HG02763 (cell line): ENCODE results near the gene OR6B1.
"Not testable (repeated sequence)": the region's sequence is repeated elsewhere in the genome, so short reads cannot be mapped to it uniquely, and the experiment has no call there.

Experiments used
- ATAC-seq: cut with Tn5 transposase; IDR thresholded peaks from one replicate; pipeline ENCODE4 v1.9.1; 2021; ENCODE audit warnings: mild to moderate bottlenecking, moderate library complexity; ENCODE audit not compliant: unreplicated experiment

The OR6B1 gene

DNA sequence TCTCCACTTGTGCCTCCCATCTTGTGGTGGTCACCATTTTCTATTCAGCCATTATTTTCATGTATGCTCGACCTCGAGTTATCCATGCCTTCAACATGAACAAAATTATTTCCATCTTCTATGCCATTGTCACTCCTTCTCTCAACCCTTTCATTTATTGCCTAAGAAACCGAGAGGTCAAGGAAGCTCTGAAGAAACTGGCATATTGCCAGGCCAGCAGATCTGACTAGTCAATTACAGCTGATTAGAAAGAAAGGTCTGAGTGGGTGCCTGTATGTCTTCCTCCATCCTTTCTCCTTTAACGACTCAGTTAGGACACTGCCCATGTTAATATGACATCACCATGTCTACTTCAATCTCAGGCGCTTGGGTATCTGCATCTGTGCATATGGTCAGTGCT lies 4.6 kb downstream of the OR6B1 start:
- no peak for ATAC-seq

DNA sequence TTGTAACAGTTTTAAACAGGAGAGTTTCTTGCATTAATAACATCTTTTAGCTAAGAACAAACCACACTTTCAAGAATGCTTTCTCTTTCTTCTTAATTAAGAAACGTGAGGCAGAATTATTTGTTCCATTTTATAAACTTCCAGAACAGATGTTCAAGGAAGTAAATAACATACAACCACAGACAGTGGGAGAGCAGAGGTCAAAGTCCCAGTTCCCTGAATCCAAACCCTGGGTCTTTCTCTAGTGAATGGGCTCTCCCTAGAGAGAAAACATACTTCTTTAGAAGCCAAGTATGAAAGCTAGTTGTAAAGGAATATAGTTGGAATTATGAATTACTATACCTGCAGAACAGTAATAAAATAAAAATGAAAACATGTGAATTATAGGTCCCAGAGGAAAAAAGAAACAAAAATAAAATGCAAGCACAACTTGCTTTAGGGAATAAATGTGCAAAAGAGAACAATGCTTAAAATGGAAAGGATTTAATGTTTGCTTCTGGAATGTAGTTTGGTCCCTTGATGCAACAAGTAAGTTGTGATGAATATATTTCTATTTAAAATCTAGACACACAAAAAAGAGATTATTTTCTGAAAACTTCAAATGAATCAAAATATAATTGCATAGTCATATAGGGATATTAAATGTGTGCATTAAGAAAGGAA lies 6.0 kb downstream of the OR6B1 start:
- no peak for ATAC-seq

DNA sequence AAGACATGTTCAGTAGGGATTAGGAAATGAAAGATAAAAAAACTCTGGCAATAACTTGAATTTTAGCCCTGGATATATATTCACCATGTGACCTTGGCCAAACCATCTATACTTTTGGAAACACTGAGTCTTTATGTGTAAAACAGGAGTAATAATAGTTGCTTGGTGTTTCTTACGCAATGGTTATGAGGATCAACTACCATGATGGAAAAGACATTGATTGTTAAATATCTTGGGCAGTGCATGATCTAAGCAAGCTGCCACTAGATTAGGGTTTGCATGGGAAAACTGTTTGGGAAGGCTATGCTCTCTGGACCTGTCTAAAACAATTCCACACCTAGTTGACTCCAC lies 6.5 kb downstream of the OR6B1 start:
- no peak for ATAC-seq

DNA sequence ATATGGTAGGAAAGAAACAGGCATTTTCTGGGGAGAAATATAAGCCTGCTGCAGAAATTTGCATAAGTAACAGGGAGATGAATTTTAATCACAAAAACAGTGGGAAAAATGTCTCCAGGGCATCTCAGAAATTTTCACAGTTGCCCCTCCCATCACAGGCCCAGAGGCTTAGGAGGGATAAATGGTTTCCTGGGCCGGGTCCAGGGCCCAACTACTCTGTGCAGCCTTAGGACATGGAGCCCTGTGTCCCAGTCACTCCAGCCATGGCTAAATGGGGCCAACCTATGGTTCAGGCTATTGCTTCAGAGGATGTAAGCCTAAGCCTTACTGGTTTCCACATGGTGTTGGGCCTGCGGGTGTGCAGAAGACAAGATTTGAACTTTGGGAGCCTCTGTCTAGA lies 9.2 kb downstream of the OR6B1 start:
- ATAC-seq: no peak

DNA sequence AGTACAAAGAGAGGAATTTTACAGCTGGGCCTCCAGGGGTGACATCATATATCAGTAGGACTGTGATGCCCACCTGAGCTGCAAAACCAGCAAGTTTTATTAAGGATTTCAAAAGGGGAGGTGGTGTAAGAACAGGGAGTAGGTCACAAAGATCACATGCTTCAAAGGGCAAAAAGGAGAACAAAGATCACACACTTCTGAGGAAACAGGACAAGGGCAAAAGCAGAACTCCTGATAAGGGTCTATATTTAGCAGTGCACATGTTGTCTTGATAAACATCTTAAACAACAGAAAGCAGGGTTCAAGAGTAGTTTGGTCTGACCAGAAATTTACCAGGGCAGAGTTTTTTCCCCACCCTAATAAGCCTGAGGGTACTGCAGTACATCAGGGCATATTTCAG lies 9.9 kb downstream of the OR6B1 start:
- ATAC-seq: not testable (repeated sequence)

DNA sequence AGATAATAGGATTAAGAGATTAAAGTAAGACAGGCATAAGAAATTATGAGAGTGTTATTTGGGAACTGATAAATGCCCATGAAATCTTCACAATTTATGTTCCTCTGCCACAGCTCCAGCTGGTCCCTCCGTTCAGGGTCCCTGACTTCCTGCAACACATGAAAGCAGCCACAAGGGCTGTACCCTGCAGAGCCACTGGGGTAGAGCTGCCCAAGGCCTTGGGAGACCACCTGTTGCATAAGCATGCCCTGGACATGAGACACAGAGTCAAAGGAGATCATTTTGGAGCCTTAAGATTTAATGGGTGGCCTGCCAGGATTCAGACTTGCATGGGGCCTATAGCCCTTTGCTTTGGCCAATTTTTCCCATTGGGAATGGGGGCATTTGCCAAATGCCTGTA lies 10.7 kb downstream of the OR6B1 start:
- ATAC-seq: not testable (repeated sequence)

DNA sequence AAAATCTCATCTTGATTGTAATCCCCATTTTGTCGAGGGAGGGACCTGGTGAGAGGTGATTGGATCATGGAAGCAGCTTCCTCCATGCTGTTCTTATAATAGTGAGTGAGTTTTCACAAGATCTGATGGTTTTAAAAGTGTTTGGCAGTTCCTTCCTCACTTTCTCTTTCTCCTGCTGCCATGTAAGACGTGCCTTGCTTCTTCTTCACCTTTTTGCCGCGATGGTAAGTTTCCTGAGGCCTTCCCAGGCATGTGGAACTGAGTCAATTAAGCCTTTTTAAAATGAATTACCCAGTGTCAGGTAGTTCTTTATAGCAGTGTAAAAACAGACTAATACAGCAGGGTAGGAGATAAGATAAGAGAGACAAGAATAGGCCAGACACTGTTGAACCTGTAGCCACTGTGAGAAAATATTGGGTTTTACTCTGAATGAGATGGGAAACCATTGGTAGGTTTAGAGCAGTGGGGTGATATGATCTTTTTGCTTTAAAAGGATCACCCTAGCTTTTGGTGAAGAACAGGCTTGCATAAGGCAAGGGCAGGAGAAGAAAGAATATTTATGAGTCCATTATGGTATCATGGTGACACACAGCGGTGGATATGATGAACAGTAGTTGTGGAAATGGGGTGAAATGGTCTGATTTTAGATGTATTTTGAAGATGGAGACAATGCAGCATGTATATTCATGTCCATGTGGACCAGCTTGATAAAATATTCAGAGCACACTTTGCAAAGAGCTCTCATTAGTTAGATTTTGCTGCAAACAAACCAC lies 11.5 kb downstream of the OR6B1 start:
- no peak for ATAC-seq

DNA sequence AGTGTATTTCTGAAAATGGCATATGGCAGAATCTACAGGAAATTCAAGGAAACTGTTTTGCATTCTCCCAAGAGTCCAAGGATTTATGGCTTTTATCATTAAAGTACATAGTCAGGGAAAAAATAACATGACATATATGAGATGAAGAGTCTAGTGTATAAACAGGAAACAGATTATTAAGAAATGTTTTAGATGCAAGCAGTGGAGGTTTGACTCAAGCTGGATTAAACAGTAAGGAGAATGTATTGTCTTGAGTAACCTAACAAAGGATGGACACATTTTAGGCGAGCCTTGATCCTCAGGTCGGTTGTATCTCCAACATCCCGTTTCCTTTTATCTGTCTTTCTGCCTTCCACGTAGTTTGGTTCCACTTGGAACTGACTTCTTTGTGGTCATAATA lies 17.9 kb downstream of the OR6B1 start:
- no peak for ATAC-seq

DNA sequence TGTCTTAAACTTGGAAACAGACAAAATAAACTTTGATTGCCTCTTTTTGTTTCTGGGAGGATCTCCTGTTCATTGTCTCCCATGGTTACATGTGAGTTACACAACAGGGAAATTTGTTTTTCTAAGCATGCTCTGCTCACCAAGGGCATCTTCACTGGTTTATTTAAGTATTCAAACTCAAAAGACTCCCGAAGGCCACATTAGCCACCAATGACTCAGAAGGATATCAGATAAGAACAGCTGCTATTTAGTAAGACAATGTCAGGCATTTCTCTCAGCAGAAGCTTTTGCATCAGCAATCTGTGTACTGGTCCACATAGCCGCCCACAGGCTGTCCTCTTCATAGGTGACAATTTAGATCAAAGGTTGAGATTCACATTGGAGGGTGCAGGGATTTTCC lies 19.3 kb downstream of the OR6B1 start:
- ATAC-seq: no peak

DNA sequence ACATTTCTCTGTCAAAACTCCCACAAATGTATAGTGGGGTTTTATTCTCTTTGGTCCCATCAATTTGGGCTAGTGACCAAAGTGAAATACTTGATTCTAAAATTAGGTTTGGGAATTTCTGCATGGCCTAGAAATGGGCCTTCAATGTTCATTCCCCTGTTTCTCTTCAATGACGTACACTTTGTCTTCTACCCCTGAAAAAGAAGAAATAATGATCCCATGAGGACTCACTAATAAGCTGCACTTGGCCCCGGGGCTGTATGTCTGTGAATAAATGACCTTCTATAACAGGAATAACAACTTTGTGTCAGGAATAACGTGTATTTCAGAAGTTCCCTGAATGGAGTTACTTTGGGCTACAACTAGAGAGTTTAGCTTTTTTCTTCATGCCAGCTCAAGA lies 20.2 kb downstream of the OR6B1 start:
- no peak for ATAC-seq

DNA sequence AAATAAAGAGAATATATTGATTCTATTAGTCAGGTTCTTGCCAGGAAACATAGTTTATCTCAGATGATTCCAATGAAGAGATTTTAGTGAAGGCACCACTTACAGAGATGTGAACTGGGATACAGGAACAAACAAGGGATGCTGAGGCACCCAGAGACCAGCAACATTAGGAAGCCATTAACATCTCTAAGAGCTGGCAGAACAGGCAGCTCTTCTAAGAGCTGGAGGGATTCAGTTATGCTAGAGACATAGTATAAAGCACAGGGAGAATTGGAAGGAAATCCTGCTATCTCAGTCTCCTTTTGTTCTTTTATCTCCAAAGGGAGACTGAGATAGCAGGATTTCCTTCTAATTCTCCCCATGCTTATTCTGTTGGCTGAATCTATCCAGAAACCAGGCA lies 22.0 kb downstream of the OR6B1 start:
- ATAC-seq: no peak

DNA sequence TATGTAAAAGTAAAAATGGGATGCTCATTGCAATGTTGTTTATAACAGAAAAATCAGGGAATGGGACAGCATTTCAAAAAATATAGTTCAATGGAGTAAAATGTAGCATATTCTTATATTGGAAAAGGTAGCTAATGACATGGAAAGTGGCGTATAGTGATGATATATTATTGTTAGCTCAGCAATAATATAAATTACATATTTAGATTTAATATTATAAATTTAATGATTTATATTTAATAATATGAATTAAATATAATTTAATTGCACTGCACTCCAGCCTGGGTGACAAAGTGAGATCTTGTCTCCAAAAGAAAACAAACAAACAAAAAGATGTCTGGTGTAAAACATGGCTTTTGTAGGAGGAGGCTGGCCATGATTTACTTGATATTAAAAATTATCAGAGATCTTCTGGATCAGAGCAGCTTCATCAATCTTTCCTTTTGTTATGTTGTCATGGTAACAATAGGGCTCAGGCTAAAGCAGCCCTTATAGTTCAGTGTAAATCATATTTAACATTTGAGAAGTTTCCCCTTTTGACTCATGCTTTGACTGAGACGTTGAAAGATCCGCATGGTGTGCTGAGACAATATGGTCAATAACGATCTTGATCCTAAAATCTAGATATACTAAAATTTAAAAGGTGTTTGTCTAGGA lies 23.2 kb downstream of the OR6B1 start:
- ATAC-seq: no peak

DNA sequence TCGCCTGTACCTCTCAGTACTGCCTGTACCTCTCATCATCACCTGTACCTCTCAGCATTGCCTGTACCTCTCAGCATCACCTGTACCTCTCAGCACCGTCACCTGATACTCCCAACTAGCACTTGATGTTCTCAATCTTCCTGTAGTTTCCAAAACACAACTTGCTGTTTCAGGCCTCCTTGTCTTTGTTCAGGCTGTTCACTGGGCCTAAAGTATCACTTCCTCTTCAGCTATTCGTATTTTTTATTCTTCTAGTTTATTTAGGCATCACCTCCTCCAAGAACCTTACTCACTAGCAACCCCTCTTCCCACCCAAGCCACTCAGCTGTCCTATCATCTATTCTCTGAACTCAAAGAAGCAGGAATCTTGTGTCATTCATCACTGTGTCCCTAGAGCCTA lies 24.1 kb downstream of the OR6B1 start:
- ATAC-seq: no peak

DNA sequence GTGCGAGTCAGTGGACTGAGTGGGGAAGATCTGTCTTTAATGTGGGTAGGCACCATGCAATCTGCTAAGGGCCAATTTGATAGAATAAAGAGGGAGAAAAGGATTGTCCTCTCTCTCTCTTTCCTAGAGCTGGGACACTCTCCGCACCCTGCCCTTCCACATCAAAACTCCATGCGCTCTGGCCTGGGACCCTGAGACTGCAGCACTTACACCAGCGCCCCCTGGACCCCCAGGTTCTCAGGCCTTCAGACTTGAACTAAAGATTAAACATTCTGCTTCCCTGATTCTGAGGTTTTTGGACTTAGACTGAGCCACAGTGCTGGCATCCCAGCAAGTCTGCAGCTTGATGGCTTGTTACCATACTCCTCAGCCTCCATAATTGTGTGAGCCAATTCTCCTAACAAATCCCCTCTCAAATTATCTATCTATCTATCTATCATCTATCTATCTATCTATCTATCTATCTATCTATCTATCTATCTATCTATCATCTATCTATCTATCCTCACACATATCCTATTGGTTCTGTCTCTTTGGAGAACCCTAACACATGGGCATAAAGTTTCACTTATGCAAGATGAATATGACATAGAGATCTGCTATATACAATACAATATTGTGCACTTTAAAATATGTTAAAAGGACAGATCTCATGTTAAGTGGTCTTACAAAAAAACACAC lies 26.2 kb downstream of the OR6B1 start:
- ATAC-seq: no peak

DNA sequence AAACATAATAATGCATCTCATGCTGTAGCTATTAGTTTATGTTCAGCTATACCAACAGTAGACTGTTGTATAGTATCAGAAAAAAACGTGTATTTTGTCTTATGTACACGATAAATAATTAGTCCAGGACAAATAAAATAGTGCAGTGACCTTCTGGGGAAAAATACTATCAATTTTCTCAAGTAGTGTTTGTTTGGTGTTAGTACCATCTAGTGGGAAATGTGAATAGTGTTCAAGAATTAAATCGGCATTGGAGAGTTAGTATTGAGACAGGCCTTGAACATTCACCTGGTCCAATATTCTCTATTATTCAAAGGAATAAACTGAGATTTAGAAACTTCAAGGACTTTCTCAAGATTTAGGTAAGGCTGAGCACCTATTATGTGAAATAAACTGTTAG lies 26.9 kb downstream of the OR6B1 start:
- ATAC-seq: no peak

DNA sequence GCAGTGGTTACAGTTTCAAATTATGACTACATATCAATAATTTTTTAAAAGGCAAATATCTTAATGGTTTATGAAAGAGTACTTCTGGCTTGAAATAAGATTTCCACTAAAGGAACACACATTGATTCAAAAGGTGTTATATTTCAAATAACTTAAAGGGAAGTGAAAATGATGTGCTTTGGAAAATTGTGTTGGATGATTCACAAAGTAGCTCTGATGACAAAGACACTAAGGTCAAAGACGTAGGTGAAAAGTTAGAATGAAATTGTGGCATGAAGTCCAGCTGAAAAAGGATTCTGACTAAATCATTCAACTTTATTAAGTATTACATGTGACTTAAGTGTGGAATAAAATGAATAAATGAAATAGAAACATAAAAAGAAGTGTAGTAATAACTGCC lies 27.9 kb downstream of the OR6B1 start:
- ATAC-seq: no peak

DNA sequence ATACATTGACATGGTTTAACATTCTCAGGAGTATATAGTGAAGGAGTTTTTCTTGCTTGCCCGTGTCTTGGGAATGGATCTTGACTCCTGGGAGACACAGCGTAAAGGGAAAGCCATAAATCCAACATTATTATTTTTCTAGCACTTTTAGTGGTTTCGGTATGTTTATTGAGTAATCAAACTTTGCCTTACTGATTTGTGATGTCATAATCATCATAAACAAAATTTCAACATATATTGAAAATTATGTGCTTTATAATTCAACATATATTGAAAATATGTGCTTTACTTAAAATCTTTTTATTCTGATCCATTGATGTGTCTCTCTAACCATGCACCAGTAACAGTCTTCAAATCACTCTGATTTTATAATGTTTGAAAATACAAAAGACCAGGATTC lies 28.4 kb downstream of the OR6B1 start:
- no peak for ATAC-seq

DNA sequence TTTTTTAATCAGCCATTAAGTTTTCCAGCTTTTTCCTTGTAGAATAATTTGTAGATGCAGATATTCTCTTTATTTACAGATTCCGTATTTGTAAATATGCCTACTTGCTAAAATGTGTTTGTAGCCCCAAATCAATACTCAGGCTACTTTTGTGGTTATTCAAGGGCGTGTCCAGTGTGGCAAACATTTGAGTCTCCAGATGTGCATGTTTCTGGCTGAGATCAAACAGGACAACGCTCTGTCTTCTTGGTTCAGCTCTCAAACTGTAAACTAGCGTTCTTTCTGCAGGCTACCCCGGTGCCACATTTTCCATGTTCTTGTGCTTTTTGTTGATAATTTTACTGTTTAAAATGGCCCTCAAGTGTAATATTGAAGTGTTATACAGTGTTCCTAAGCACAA lies 32.4 kb downstream of the OR6B1 start:
- no peak for ATAC-seq

DNA sequence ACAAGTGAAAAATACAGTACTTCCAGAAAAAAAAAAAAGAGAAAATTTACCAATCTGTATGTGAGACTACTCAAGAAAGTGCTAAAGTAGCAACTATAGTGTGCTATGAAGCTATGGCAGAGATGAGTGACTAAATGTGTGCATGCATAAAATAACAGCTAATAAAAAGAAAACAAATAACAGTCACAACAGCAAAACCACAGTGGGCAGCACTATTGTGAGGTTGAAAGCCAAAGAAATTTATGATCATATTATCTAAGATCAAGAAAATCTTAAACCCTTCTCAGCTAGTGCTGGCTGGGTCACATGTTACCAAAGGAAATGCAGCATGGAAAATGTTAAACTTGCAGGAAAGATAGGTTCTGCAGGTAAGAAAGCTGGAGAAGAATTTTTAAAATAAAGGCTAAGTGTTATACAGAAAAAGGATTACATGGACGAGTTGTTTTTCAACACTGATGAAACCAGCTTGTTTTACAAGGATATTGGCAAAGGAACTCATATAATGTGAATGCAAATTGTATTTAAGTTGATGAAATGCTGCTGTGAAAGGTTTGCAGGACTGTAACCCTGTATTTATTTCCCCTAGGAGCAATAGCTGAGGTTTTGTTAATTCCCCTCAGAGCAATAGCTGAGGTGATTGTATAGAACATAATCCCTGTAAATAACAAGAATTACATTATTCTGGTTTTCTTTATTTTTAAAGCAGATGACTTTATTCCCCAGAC lies 33.0 kb downstream of the OR6B1 start:
- ATAC-seq: no peak

DNA sequence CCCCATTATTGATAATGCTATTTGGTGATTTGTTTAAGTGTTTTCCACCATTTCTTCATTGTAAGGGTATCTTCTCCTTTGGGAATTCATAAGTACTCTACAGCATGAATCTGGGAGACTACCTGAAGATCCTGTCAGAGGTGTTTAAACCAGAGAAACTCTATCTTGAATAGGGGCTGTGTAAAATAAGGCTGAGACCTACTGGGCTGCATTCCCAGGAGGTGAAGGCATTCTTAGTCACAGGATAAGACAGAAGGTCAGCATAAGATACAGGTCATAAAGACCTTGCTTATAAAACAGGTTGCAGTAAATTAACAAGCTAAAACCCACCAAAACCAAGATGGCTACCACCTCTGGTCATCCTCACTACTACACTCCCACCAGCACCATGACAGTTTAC lies 35.3 kb downstream of the OR6B1 start:
- ATAC-seq: no peak

DNA sequence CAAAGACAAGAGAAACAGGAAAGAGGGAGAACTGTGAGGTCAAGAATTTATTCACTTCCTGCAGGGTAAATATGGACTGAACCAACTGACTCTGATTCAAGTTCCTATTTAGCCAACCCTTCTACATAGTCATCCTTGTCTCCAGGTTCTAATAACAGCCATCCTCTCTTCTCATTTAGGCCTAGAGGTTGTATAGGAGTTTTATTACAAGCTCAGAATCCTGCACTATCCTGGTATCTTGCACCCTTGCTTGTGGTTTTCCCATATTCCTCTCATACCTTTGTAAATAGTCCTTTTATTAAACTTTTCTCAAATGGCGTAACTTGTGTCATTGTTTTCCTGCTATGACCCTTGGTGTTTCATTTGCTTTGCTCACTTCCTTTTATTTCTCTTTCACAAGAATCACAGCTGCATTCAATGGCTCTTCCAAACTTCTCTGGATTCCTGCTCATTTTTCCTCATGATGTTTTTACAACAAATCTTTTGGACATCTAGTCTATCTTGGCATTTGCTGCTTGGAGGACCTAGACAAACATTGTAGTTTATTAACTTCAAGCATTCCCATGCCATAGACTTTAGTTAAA lies 36.3 kb downstream of the OR6B1 start:
- ATAC-seq: no peak
